Measurements from ENCODE around the gene N4BP2L1.

The N4BP2L1 gene

GRCh38 chr13:32427852-32428580 lies at the start of gene N4BP2L1:
N4BP2L1 (minus strand) TSS chr13:32428130; CDS start chr13:32428082, 48 bp downstream.
- DNase-seq, result peak in 1 of 2 experiments; percentile 44

- no peak for DNase-seq
Observed at GRCh38 chr13:32476892-32477291, 49.0 kb upstream of the N4BP2L1 start.

- no peak for DNase-seq
Observed at GRCh38 chr13:32476021-32476731, 48.2 kb upstream of the N4BP2L1 start.

- DNase-seq, result no peak
Observed at GRCh38 chr13:32474999-32475792, 47.3 kb upstream of the N4BP2L1 start.

GRCh38 chr13:32473650-32474049 lies 45.7 kb upstream of the N4BP2L1 start:
- no peak for DNase-seq

GRCh38 chr13:32472194-32472621 lies 44.3 kb upstream of the N4BP2L1 start:
- no peak for DNase-seq

- DNase-seq, result no peak
Observed at GRCh38 chr13:32471187-32471922, 43.4 kb upstream of the N4BP2L1 start.

GRCh38 chr13:32468502-32469142 lies 40.7 kb upstream of the N4BP2L1 start:
- DNase-seq, result no peak

GRCh38 chr13:32456591-32456990 lies 28.7 kb upstream of the N4BP2L1 start:
- no peak for DNase-seq

- DNase-seq, result no peak
Observed at GRCh38 chr13:32455594-32455903, 27.6 kb upstream of the N4BP2L1 start.

GRCh38 chr13:32454886-32455593 lies 27.1 kb upstream of the N4BP2L1 start:
- DNase-seq, result no peak

GRCh38 chr13:32453981-32454380 lies 26.1 kb upstream of the N4BP2L1 start:
- DNase-seq, result no peak

GRCh38 chr13:32448972-32449371 lies 21.0 kb upstream of the N4BP2L1 start:
- no peak for DNase-seq

GRCh38 chr13:32447894-32448623 lies 20.1 kb upstream of the N4BP2L1 start:
- no peak for DNase-seq

- DNase-seq, result no peak
Observed at GRCh38 chr13:32446773-32447465, 19.0 kb upstream of the N4BP2L1 start.

- DNase-seq, result no peak
Observed at GRCh38 chr13:32446220-32446619, 18.3 kb upstream of the N4BP2L1 start.

- DNase-seq, result no peak
Observed at GRCh38 chr13:32445461-32445860, 17.5 kb upstream of the N4BP2L1 start.

GRCh38 chr13:32443111-32443510 lies 15.2 kb upstream of the N4BP2L1 start:
- no peak for DNase-seq

GRCh38 chr13:32438871-32439270 lies 10.9 kb upstream of the N4BP2L1 start:
- no peak for DNase-seq

GRCh38 chr13:32432856-32433255 lies 4.9 kb upstream of the N4BP2L1 start:
- DNase-seq, result no peak

Measured in NCI-H446 (cell line).